B cell (primary cell): ENCODE data around the gene NFKBIL1.

Source experiments
- EZH2 ChIP-seq: IDR thresholded peaks from 2 replicates; pipeline ENCODE4 v1.6.1; 2012; ENCODE audit warnings: borderline replicate concordance, low read depth, mild to moderate bottlenecking, moderate library complexity, low read length; ENCODE audit not compliant: insufficient read depth, poor library complexity, severe bottlenecking
- TF ChIP-seq, protein P1 (sequence below): fragments of 200-600 bp; IDR thresholded peaks from one replicate; pipeline ENCODE4 v1.8.0; 2022; ENCODE audit warnings: antibody characterized with exemption, mild to moderate bottlenecking

GRCh38 chr6:31546339-31546957 is 960 bp upstream of the NFKBIL1 start, which contains the start of gene ATP6V1G2:
- TF ChIP-seq, protein P1, sequence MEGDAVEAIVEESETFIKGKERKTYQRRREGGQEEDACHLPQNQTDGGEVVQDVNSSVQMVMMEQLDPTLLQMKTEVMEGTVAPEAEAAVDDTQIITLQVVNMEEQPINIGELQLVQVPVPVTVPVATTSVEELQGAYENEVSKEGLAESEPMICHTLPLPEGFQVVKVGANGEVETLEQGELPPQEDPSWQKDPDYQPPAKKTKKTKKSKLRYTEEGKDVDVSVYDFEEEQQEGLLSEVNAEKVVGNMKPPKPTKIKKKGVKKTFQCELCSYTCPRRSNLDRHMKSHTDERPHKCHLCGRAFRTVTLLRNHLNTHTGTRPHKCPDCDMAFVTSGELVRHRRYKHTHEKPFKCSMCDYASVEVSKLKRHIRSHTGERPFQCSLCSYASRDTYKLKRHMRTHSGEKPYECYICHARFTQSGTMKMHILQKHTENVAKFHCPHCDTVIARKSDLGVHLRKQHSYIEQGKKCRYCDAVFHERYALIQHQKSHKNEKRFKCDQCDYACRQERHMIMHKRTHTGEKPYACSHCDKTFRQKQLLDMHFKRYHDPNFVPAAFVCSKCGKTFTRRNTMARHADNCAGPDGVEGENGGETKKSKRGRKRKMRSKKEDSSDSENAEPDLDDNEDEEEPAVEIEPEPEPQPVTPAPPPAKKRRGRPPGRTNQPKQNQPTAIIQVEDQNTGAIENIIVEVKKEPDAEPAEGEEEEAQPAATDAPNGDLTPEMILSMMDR: peak; percentile 98
- TF ChIP-seq EZH2: no peak
